HUDEP-2 (cell line): Measurements from ENCODE around the gene SLC20A1.
A peak's percentile ranks its signal among the peaks of the same experiment; 100 is the strongest.
"Not testable (repeated sequence)": the region's sequence is repeated elsewhere in the genome, so short reads cannot be mapped to it uniquely, and the experiment has no call there.

Source experiments
- DNase-seq, 76 experiments: peaks; one replicate each; lab custom pipeline; 2025; ENCODE audit not compliant: unreplicated experiment in 76 of 76; lab: John Stamatoyannopoulos, UW

SLC20A1 gene

GRCh38 chr2:112703684-112704083, 57.9 kb downstream of the SLC20A1 start:
- no peak for DNase-seq

GRCh38 chr2:112705575-112705974, 59.8 kb downstream of the SLC20A1 start:
- DNase-seq: no peak

GRCh38 chr2:112706170-112706664, 60.5 kb downstream of the SLC20A1 start:
- peak in 75 of 76 experiments; percentile 28 to 93 (median 80) for DNase-seq

- DNase-seq: not testable (repeated sequence)
These were observed 61.2 kb downstream of the SLC20A1 start for GRCh38 chr2:112706947-112707346.

GRCh38 chr2:112708968-112709367, 63.2 kb downstream of the SLC20A1 start:
- DNase-seq: no peak

GRCh38 chr2:112709703-112710102, 64.0 kb downstream of the SLC20A1 start:
- DNase-seq: no peak

- peak in 45 of 76 experiments; percentile 5 to 67 (median 31) for DNase-seq
These were observed 65.4 kb downstream of the SLC20A1 start for GRCh38 chr2:112710956-112711750.

GRCh38 chr2:112712465-112712864, 66.7 kb downstream of the SLC20A1 start:
- no peak for DNase-seq

GRCh38 chr2:112712903-112713584, 67.3 kb downstream of the SLC20A1 start:
- DNase-seq: peak in 2 of 76 experiments; percentile 15 to 19
